EL (cell line): ENCODE data around the gene FAM111B.
"Not testable (repeated sequence)": the region's sequence is repeated elsewhere in the genome, so short reads cannot be mapped to it uniquely, and the experiment has no call there.

Source experiments
- DNase-seq: peaks from one replicate; pipeline ENCODE4 v3.0.0-alpha.2; 2016

Gene FAM111B

GRCh38 chr11:59102259-59102765, 4.7 kb upstream of the FAM111B start:
- DNase-seq = peak; percentile 62

- DNase-seq = peak; percentile 15
These were observed 684 bp downstream of the FAM111B start for GRCh38 chr11:59107721-59108120.

- peak; percentile 65 for DNase-seq
These were observed 5.5 kb downstream of the FAM111B start for GRCh38 chr11:59112494-59112893.

GRCh38 chr11:59114344-59114743, 7.3 kb downstream of the FAM111B start:
- no peak for DNase-seq

- DNase-seq = no peak
These were observed 8.5 kb downstream of the FAM111B start for GRCh38 chr11:59115553-59115952.

GRCh38 chr11:59117774-59118173, 10.7 kb downstream of the FAM111B start:
- DNase-seq = no peak

GRCh38 chr11:59119826-59120225, 12.8 kb downstream of the FAM111B start:
- no peak for DNase-seq

GRCh38 chr11:59135648-59136461, 28.8 kb downstream of the FAM111B start:
- peak; percentile 77 for DNase-seq

GRCh38 chr11:59136551-59136950, 29.5 kb downstream of the FAM111B start:
- DNase-seq = not testable (repeated sequence)

GRCh38 chr11:59137190-59137589, 30.2 kb downstream of the FAM111B start:
- DNase-seq = no peak

GRCh38 chr11:59138643-59139042, 31.6 kb downstream of the FAM111B start:
- no peak for DNase-seq

- no peak for DNase-seq
These were observed 34.2 kb downstream of the FAM111B start for GRCh38 chr11:59141191-59141590.

GRCh38 chr11:59141673-59142460, 34.8 kb downstream of the FAM111B start:
- peak; percentile 69 for DNase-seq

GRCh38 chr11:59142530-59143507, 35.8 kb downstream of the FAM111B start, which contains the start of gene FAM111A:
TSS of gene FAM111A (plus strand) at chr11:59142856. CDS start at chr11:59148873, 6,017 bp downstream.
- peak; percentile 96 for DNase-seq

GRCh38 chr11:59144096-59144495, 37.1 kb downstream of the FAM111B start:
- no peak for DNase-seq

- peak; percentile 92 for DNase-seq
These were observed 37.7 kb downstream of the FAM111B start for GRCh38 chr11:59144579-59145345.

- peak; percentile 46 for DNase-seq
These were observed 38.5 kb downstream of the FAM111B start for GRCh38 chr11:59145534-59145933.

GRCh38 chr11:59151761-59152160, 44.7 kb downstream of the FAM111B start:
- DNase-seq = no peak

- DNase-seq = no peak
These were observed 45.4 kb downstream of the FAM111B start for GRCh38 chr11:59152312-59152951.

- no peak for DNase-seq
These were observed 47.6 kb downstream of the FAM111B start for GRCh38 chr11:59154610-59155009.

- DNase-seq = no peak
These were observed 50.4 kb downstream of the FAM111B start for GRCh38 chr11:59157433-59157832.
